ENCODE results near the gene EPS8.

DNA sequence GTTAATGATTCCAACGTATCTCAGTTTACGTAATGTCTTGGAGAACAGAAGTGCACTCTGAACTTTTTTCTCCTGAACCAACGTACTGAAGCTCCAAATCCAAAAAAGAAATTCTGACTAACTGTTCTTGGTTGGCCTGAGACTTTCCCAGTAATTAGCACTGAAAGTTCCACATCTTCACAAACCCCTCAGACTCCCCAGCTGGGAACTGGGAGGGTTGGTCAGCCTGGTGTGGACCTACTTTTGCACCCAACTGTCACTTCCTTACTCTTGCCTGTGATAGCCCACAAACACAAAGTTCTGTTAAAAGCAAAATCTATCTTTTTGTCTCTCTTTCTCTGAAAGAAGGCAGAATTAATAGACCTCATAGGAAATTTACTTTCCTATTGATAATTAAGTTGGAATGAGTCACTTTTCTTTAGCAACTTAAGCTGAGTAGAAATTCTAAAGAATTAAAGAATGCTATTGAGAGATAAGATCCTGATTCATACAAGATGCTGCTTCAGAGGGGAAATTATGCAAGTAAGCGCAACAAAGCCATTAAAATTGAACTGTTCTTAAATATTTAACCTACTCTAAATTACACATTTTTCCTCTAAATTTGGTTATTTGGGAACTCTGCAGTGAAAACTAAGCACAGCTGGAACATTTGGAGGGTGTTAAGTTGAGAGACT, 155.0 kb downstream of the EPS8 start:
- TF ChIP-seq, protein P1, sequence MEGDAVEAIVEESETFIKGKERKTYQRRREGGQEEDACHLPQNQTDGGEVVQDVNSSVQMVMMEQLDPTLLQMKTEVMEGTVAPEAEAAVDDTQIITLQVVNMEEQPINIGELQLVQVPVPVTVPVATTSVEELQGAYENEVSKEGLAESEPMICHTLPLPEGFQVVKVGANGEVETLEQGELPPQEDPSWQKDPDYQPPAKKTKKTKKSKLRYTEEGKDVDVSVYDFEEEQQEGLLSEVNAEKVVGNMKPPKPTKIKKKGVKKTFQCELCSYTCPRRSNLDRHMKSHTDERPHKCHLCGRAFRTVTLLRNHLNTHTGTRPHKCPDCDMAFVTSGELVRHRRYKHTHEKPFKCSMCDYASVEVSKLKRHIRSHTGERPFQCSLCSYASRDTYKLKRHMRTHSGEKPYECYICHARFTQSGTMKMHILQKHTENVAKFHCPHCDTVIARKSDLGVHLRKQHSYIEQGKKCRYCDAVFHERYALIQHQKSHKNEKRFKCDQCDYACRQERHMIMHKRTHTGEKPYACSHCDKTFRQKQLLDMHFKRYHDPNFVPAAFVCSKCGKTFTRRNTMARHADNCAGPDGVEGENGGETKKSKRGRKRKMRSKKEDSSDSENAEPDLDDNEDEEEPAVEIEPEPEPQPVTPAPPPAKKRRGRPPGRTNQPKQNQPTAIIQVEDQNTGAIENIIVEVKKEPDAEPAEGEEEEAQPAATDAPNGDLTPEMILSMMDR (conservative IDR thresholded peaks at IDR 0.05), result no peak
- TF ChIP-seq EZH2 (IDR thresholded peaks at IDR 0.05; ENCODE audit: low read depth), result no peak

Data from PC-9 (cell line).